Natural killer cell (primary cell): ENCODE data around the gene MPC1L. TPM values are rescaled to one million over a fixed set of nuclear protein-coding genes. Genes with fewer than 3 reads are reported as not detected.

Experiments used
- ATAC-seq, 3 donors: fragments of 150-1000 bp in 2 of 3; fragments of 200-7000 bp in 1 of 3; cut with Tn5 transposase; 1 replicate in 1 of 3; 2 replicates in 2 of 3; pipeline ENCODE4 v1.10.0; 2021; ENCODE audit warnings: mild to moderate bottlenecking in 2 of 3, moderate library complexity in 2 of 3
- DNase-seq, 2 donors: peaks; one replicate each; pipeline versions ENCODE4 v3.0.0 to v3.0.0-alpha.2; 2013 to 2021; ENCODE audit warnings: mixed read lengths in 1 of 2
- H3K27ac ChIP-seq: one replicate; pipeline ENCODE4 v1.5.1; 2013; ENCODE audit warnings: mild to moderate bottlenecking, low read length
- H3K27me3 ChIP-seq: one replicate; pipeline ENCODE4 v1.6.1; 2013; ENCODE audit warnings: low read length; ENCODE audit not compliant: control insufficient read depth, insufficient read depth
- H3K36me3 ChIP-seq: one replicate; pipeline ENCODE4 v1.6.1; 2013; ENCODE audit warnings: low read length; ENCODE audit not compliant: control insufficient read depth, insufficient read depth
- H3K4me1 ChIP-seq: one replicate; pipeline ENCODE4 v1.6.1; 2013; ENCODE audit warnings: low read length; ENCODE audit not compliant: control insufficient read depth, insufficient read depth
- H3K4me3 ChIP-seq: one replicate; pipeline ENCODE4 v1.5.1; 2013; ENCODE audit warnings: low read length
- H3K9me3 ChIP-seq: one replicate; pipeline ENCODE4 v1.6.1; 2013; ENCODE audit warnings: low read length; ENCODE audit not compliant: control insufficient read depth, insufficient read depth
- H3K27ac Mint-ChIP-seq, 2 donors: one replicate each; pipeline ENCODE4 v1.8.0; 2022; ENCODE audit warnings: mild to moderate bottlenecking in 2 of 2, mixed read lengths in 2 of 2, moderate library complexity in 1 of 2
- H3K27me3 Mint-ChIP-seq, 2 donors: one replicate each; pipeline ENCODE4 v1.8.0; 2022; ENCODE audit warnings: low read depth in 2 of 2, mixed read lengths in 2 of 2
- H3K36me3 Mint-ChIP-seq: one replicate; pipeline ENCODE4 v1.8.0; 2022; ENCODE audit warnings: mixed read lengths
- H3K4me1 Mint-ChIP-seq, 2 donors: one replicate each; pipeline ENCODE4 v1.8.0; 2022; ENCODE audit warnings: mixed read lengths in 2 of 2
- H3K4me3 Mint-ChIP-seq: one replicate; pipeline ENCODE4 v1.8.0; 2022; ENCODE audit warnings: mild to moderate bottlenecking, moderate library complexity, mixed read lengths
- H3K9me3 Mint-ChIP-seq, 2 donors: one replicate each; pipeline ENCODE4 v1.8.0; 2022; ENCODE audit warnings: mixed read lengths in 2 of 2
- CTCF ChIP-seq: fragments of 200-600 bp; IDR thresholded peaks from one replicate; pipeline ENCODE4 v1.8.0; 2022; ENCODE audit warnings: antibody characterized with exemption
- WGBS: methylation state at CpG from one replicate; pipeline ENCODE4 v1.1.7; 2013; ENCODE audit warnings: missing lambda C conversion rate; ENCODE audit not compliant: insufficient coverage; 5-methylcytosine and 5-hydroxymethylcytosine counted together
- intact Hi-C: fragments of 100-400 bp; cut with micrococcal nuclease; formaldehyde crosslinking; loops from one replicate; pipeline ENCODE4 v1.14.2; 2022
- total RNA-seq, 4 donors: library from RNA; stranded (reverse); fragments of 120-200 nt in 1 of 4; gene quantifications; one replicate each; pipeline versions ENCODE4 v1.2.3 to v1.2.4, GENCODE V29; 2013 to 2022

Gene MPC1L
- total RNA-seq, 3 donors from 2014 or later (not counting 1 experiment from before 2014, with no cell fraction given), result not detected

GRCh38 chrX:40653535-40653934, 30.3 kb downstream of the MPC1L start:
- intact Hi-C loops, result loop anchor here (10.0 kb wide), 1 partner anchor 461 kb away; no protein-coding TSS in a partner anchor

GRCh38 chrX:40660381-40660780, 37.2 kb downstream of the MPC1L start:
- no peak overlapping the region for H3K27ac Mint-ChIP-seq
- WGBS, result 95% methylated on average over 4 of the region's 5 CpGs
- H3K9me3 Mint-ChIP-seq, result no peaks in the 10 kb centered on the region
- Histone ChIP-seq H3K4me1 (peaks cover 27% of the 10 kb centered on the region), H3K36me3 (peaks cover 17% of the 10 kb centered on the region), H3K27me3 (no peaks in the 10 kb centered on the region), H3K9me3 (no peaks in the 10 kb centered on the region), H3K4me3 (no peak overlapping the region), H3K27ac (no peak overlapping the region)
- no peak for TF ChIP-seq CTCF
- DNase-seq, result no peak
- H3K27me3 Mint-ChIP-seq, result no peaks in the 10 kb centered on the region
- peaks cover 13% of the 10 kb centered on the region for H3K36me3 Mint-ChIP-seq
- peaks cover 17 to 19% of the 10 kb centered on the region in 2 donors for H3K4me1 Mint-ChIP-seq
- intact Hi-C loops, result no loop called here
- ATAC-seq, result no peak
- H3K4me3 Mint-ChIP-seq, result no peak overlapping the region

More at GRCh38 chrX:40653535-40653934, 30.3 kb downstream of the MPC1L start:
- H3K27me3 ChIP-seq, result no peaks in the 10 kb centered on the region
- ATAC-seq (no peak), DNase-seq (no peak)
- peaks cover 20% of the 10 kb centered on the region for H3K36me3 ChIP-seq
- H3K36me3 Mint-ChIP-seq, result peaks cover 11% of the 10 kb centered on the region
- H3K27ac Mint-ChIP-seq, result no peak overlapping the region
- WGBS, result 93% methylated on average over 2 of the region's 2 CpGs
- TF ChIP-seq CTCF, result no peak
- H3K27ac ChIP-seq, result no peak overlapping the region
- no peaks in the 10 kb centered on the region for H3K9me3 ChIP-seq
- H3K4me3 ChIP-seq, result no peak overlapping the region
- no peaks in the 10 kb centered on the region for H3K27me3 Mint-ChIP-seq
- H3K4me3 Mint-ChIP-seq, result no peak overlapping the region
- no peaks in the 10 kb centered on the region for H3K4me1 ChIP-seq
- H3K4me1 Mint-ChIP-seq, result peaks cover 5 to 6% of the 10 kb centered on the region in 2 donors
- no peaks in the 10 kb centered on the region for H3K9me3 Mint-ChIP-seq

- H3K4me1 ChIP-seq, result peaks cover 27% of the 10 kb centered on the region
- Mint-ChIP-seq H3K27ac (no peak overlapping the region), H3K4me3 (no peak overlapping the region), H3K9me3 (no peaks in the 10 kb centered on the region), H3K27me3 (no peaks in the 10 kb centered on the region), H3K36me3 (peaks cover 24% of the 10 kb centered on the region), H3K4me1 (peaks cover 17 to 19% of the 10 kb centered on the region in 2 donors)
- DNase-seq, result no peak
- TF ChIP-seq CTCF, result no peak
- H3K9me3 ChIP-seq, result no peaks in the 10 kb centered on the region
- intact Hi-C loops, result no loop called here
- no peaks in the 10 kb centered on the region for H3K27me3 ChIP-seq
- no CpG with 5 or more reads among the region's 2 CpGs for WGBS
- no peak for ATAC-seq
- H3K27ac ChIP-seq, result no peak overlapping the region
- H3K4me3 ChIP-seq, result no peak overlapping the region
- peaks cover 23% of the 10 kb centered on the region for H3K36me3 ChIP-seq
Observed at GRCh38 chrX:40661489-40661888, 38.3 kb downstream of the MPC1L start.

- Mint-ChIP-seq H3K4me1 (peaks cover 19 to 25% of the 10 kb centered on the region in 2 donors), H3K36me3 (peaks cover 40% of the 10 kb centered on the region), H3K27me3 (no peaks in the 10 kb centered on the region), H3K4me3 (peak overlapping the region; percentile 64), H3K9me3 (no peaks in the 10 kb centered on the region), H3K27ac (peak overlapping the region; percentile 78)
- 90% methylated on average over 2 of the region's 3 CpGs for WGBS
- H3K4me1 ChIP-seq, result peaks cover 27% of the 10 kb centered on the region
- no peak overlapping the region for H3K4me3 ChIP-seq
- H3K27ac ChIP-seq, result peak overlapping the region; percentile 63
- peak; percentile 17 to 51 for DNase-seq
- no peaks in the 10 kb centered on the region for H3K9me3 ChIP-seq
- intact Hi-C loops, result no loop called here
- peak; percentile 74 to 96 (median 89) for ATAC-seq
- H3K27me3 ChIP-seq, result no peaks in the 10 kb centered on the region
- no peak for TF ChIP-seq CTCF
- peaks cover 26% of the 10 kb centered on the region for H3K36me3 ChIP-seq
Observed at GRCh38 chrX:40663078-40663740, 40.0 kb downstream of the MPC1L start.
